Progenitor cell of endocrine pancreas (in vitro differentiated cells): Measurements from ENCODE around the gene MBNL2. TPM values are rescaled to one million over a fixed set of nuclear protein-coding genes. Genes with fewer than 3 reads are reported as not detected.

Experiments
- DNase-seq: peaks from one replicate; pipeline ENCODE4 v3.0.0; 2021; ENCODE audit warnings: low spot score; ENCODE audit not compliant: unreplicated experiment
- H3K27ac Mint-ChIP-seq: 2 replicates; pipeline ENCODE4 v1.8.0; 2021; ENCODE audit warnings: mild to moderate bottlenecking, moderate library complexity, mixed read lengths
- H3K27me3 Mint-ChIP-seq: 2 replicates; pipeline ENCODE4 v1.8.0; 2021; ENCODE audit warnings: mixed read lengths
- H3K36me3 Mint-ChIP-seq: 2 replicates; pipeline ENCODE4 v1.8.0; 2022; ENCODE audit warnings: mixed read lengths; ENCODE audit not compliant: insufficient read depth
- H3K4me1 Mint-ChIP-seq: 2 replicates; pipeline ENCODE4 v1.8.0; 2021; ENCODE audit warnings: low read depth, mixed read lengths
- H3K4me3 Mint-ChIP-seq: 2 replicates; pipeline ENCODE4 v1.8.0; 2021; ENCODE audit warnings: low read depth, mild to moderate bottlenecking, moderate library complexity, mixed read lengths
- H3K9me3 Mint-ChIP-seq: 2 replicates; pipeline ENCODE4 v1.8.0; 2021; ENCODE audit warnings: low read depth, mixed read lengths
- total RNA-seq: library from RNA; stranded (reverse); gene quantifications from 2 replicates; pipeline ENCODE4 v1.2.1, GENCODE V29; 2021
- TF ChIP-seq, protein P1 (sequence below): fragments of 200-600 bp; sonication (generic); IDR thresholded peaks from one replicate; pipeline ENCODE4 v1.5.0; 2021; ENCODE audit warnings: antibody characterized with exemption, mild to moderate bottlenecking; ENCODE audit not compliant: unreplicated experiment

The MBNL2 gene
- total RNA-seq, 1 donor from 2014 or later: 51.3 TPM

GRCh38 chr13:97191615-97192014, 30.5 kb upstream of the MBNL2 start:
- TF ChIP-seq, protein P1, sequence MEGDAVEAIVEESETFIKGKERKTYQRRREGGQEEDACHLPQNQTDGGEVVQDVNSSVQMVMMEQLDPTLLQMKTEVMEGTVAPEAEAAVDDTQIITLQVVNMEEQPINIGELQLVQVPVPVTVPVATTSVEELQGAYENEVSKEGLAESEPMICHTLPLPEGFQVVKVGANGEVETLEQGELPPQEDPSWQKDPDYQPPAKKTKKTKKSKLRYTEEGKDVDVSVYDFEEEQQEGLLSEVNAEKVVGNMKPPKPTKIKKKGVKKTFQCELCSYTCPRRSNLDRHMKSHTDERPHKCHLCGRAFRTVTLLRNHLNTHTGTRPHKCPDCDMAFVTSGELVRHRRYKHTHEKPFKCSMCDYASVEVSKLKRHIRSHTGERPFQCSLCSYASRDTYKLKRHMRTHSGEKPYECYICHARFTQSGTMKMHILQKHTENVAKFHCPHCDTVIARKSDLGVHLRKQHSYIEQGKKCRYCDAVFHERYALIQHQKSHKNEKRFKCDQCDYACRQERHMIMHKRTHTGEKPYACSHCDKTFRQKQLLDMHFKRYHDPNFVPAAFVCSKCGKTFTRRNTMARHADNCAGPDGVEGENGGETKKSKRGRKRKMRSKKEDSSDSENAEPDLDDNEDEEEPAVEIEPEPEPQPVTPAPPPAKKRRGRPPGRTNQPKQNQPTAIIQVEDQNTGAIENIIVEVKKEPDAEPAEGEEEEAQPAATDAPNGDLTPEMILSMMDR: no peak

GRCh38 chr13:97192166-97192565, 30.0 kb upstream of the MBNL2 start:
- peaks cover 10% of the 10 kb centered on the region for H3K9me3 Mint-ChIP-seq
- H3K4me3 Mint-ChIP-seq: no peak overlapping the region
- H3K36me3 Mint-ChIP-seq: peaks cover 2% of the 10 kb centered on the region
- no peak overlapping the region for H3K27ac Mint-ChIP-seq
- DNase-seq: no peak
- peaks cover 22% of the 10 kb centered on the region for H3K4me1 Mint-ChIP-seq
- TF ChIP-seq, protein P1: no peak
- H3K27me3 Mint-ChIP-seq: peaks cover 58% of the 10 kb centered on the region

More at GRCh38 chr13:97191615-97192014, 30.5 kb upstream of the MBNL2 start:
- Mint-ChIP-seq H3K4me1 (peaks cover 18% of the 10 kb centered on the region), H3K27ac (no peak overlapping the region), H3K36me3 (peaks cover 2% of the 10 kb centered on the region), H3K4me3 (no peak overlapping the region), H3K27me3 (peaks cover 61% of the 10 kb centered on the region), H3K9me3 (peaks cover 10% of the 10 kb centered on the region)
- no peak for DNase-seq

DNA sequence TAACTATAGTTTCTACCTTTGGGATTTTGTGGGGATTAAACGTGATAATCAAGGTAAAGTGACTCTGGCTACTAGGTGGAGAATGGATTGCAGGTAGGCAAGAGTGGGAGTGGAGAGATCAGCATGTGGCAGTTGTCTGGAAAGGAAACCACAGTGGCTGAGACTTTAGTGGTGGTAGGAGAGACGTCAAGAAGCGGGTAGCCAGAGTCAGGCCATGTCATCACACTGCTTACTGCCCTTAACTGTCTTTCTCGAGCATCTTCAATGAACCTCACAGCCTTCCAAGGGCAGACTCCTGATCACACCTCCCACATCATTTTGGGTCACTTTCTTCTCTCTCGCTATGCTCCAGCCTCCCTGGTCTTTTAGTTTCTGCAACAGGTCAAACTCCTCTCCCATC, 28.6 kb upstream of the MBNL2 start:
- peaks cover 10% of the 10 kb centered on the region for H3K9me3 Mint-ChIP-seq
- peaks cover 54% of the 10 kb centered on the region for H3K27me3 Mint-ChIP-seq
- no peak overlapping the region for H3K4me3 Mint-ChIP-seq
- DNase-seq: no peak
- H3K36me3 Mint-ChIP-seq: peaks cover 2% of the 10 kb centered on the region
- no peak overlapping the region for H3K27ac Mint-ChIP-seq
- peaks cover 23% of the 10 kb centered on the region for H3K4me1 Mint-ChIP-seq
- TF ChIP-seq, protein P1: no peak

GRCh38 chr13:97194479-97194878, 27.7 kb upstream of the MBNL2 start:
- DNase-seq: no peak
- Mint-ChIP-seq H3K9me3 (peaks cover 14% of the 10 kb centered on the region), H3K27me3 (peaks cover 56% of the 10 kb centered on the region), H3K4me3 (no peak overlapping the region), H3K27ac (no peak overlapping the region), H3K36me3 (peaks cover 2% of the 10 kb centered on the region), H3K4me1 (peaks cover 23% of the 10 kb centered on the region)
- TF ChIP-seq, protein P1: no peak

GRCh38 chr13:97196340-97196739, 25.8 kb upstream of the MBNL2 start:
- no peak overlapping the region for H3K27ac Mint-ChIP-seq
- H3K4me3 Mint-ChIP-seq: no peak overlapping the region
- peaks cover 14% of the 10 kb centered on the region for H3K9me3 Mint-ChIP-seq
- peaks cover 23% of the 10 kb centered on the region for H3K4me1 Mint-ChIP-seq
- peaks cover 62% of the 10 kb centered on the region for H3K27me3 Mint-ChIP-seq
- DNase-seq: no peak
- TF ChIP-seq, protein P1: no peak
- peaks cover 2% of the 10 kb centered on the region for H3K36me3 Mint-ChIP-seq
